ENCODE measurements around the gene DNER.

The DNER gene

GRCh38 chr2:229563388-229563787 is 151.0 kb downstream of the DNER start:
- TF ChIP-seq ZNF274 (IDR thresholded peaks at IDR 0.05; ENCODE audit: low read depth, low read length) = no peak
- TF ChIP-seq SUZ12 (IDR thresholded peaks at IDR 0.05; ENCODE audit: extremely low read depth, insufficient read depth, insufficient read length) = no peak
- no peak for TF ChIP-seq YY1 (IDR thresholded peaks at IDR 0.05; ENCODE audit: insufficient read depth, insufficient read length)
- Histone ChIP-seq H3K4me1 (ENCODE audit: insufficient read depth, insufficient read length) (no peaks in the 10 kb centered on the region), H3K27me3 (ENCODE audit: insufficient read depth, insufficient read length) (no peaks in the 10 kb centered on the region), H3K4me3 (ENCODE audit: insufficient read length, low read depth) (no peak overlapping the region), H3K9ac (ENCODE audit: insufficient read length, low read depth) (no peak overlapping the region), H3K9me3 (ENCODE audit: insufficient read depth, low read length) (no peaks in the 10 kb centered on the region), H3K36me3 (ENCODE audit: insufficient read depth, insufficient read length, low read length) (no peaks in the 10 kb centered on the region)
- DNase-seq (ENCODE audit: low read depth, low spot score) = no peak

DNA sequence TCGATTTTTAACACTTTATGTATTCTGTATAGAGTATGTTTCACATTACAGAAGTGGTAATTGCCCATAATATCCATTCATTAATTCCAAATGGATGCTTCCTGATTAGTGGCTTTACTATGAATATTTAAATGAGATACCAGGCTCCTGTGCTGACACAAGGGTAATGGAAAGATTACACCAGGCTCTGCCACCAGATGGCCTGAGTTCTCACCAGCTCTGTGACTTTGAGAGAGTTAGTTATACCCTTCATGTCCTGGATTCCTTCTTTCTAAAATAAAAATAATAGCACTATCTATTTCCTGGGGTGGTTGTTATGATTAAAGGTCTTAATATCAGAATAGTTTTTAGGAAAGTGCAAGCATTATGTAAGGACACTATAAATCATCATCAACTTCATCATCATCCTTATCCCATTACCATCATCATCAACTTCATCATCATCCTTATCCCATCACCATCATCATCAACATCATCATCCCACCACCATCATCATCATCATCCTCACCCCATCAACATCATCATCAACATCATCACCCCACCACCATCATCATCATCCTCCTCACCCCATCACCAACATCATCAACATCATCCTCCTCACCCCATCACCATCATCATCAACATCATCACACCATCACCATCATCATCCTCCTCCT is 151.8 kb downstream of the DNER start:
- Histone ChIP-seq H3K4me1 (ENCODE audit: insufficient read depth, insufficient read length) (no peaks in the 10 kb centered on the region), H3K9ac (ENCODE audit: insufficient read length, low read depth) (no peak overlapping the region), H3K4me3 (ENCODE audit: insufficient read length, low read depth) (no peak overlapping the region), H3K36me3 (ENCODE audit: insufficient read depth, insufficient read length, low read length) (no peaks in the 10 kb centered on the region), H3K27me3 (ENCODE audit: insufficient read depth, insufficient read length) (no peaks in the 10 kb centered on the region), H3K9me3 (ENCODE audit: insufficient read depth, low read length) (no peaks in the 10 kb centered on the region)
- TF ChIP-seq ZNF274 (IDR thresholded peaks at IDR 0.05; ENCODE audit: low read depth, low read length) (no peak), YY1 (IDR thresholded peaks at IDR 0.05; ENCODE audit: insufficient read depth, insufficient read length) (no peak), SUZ12 (IDR thresholded peaks at IDR 0.05; ENCODE audit: extremely low read depth, insufficient read depth, insufficient read length) (no peak)
- no peak for DNase-seq (ENCODE audit: low read depth, low spot score)

- DNase-seq (ENCODE audit: low read depth, low spot score) = no peak
- Histone ChIP-seq H3K4me1 (ENCODE audit: insufficient read depth, insufficient read length) (no peaks in the 10 kb centered on the region), H3K4me3 (ENCODE audit: insufficient read length, low read depth) (no peak overlapping the region), H3K27me3 (ENCODE audit: insufficient read depth, insufficient read length) (no peaks in the 10 kb centered on the region), H3K9me3 (ENCODE audit: insufficient read depth, low read length) (no peaks in the 10 kb centered on the region), H3K9ac (ENCODE audit: insufficient read length, low read depth) (no peak overlapping the region), H3K36me3 (ENCODE audit: insufficient read depth, insufficient read length, low read length) (no peaks in the 10 kb centered on the region)
- no peak for TF ChIP-seq YY1 (IDR thresholded peaks at IDR 0.05; ENCODE audit: insufficient read depth, insufficient read length)
- TF ChIP-seq SUZ12 (IDR thresholded peaks at IDR 0.05; ENCODE audit: extremely low read depth, insufficient read depth, insufficient read length) = no peak
- TF ChIP-seq ZNF274 (IDR thresholded peaks at IDR 0.05; ENCODE audit: low read depth, low read length) = no peak
Observed at GRCh38 chr2:229559986-229560385, 154.4 kb downstream of the DNER start.

DNA sequence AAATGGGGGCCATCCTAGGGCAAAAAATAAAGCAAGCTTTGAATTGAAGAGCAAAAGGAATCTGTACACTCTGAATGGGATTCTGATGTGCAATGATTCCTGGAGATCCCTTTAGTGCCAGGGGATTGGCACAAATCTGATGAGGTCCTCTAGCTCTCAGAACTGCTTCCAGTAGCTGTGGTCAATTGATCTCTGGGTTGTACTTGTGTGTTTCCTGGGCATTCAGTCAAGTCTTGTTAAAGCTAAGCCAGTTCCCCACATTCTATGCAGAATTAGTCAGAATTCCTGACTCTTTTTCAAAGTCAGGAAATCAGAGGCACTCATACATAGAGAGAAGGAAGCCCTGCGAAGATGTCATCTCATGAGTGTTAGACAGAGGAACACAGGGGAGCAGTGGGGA is 161.3 kb downstream of the DNER start:
- H3K36me3 ChIP-seq (ENCODE audit: insufficient read depth, insufficient read length, low read length) = no peaks in the 10 kb centered on the region
- no peaks in the 10 kb centered on the region for H3K27me3 ChIP-seq (ENCODE audit: insufficient read depth, insufficient read length)
- no peak for DNase-seq (ENCODE audit: low read depth, low spot score)
- no peak for TF ChIP-seq YY1 (IDR thresholded peaks at IDR 0.05; ENCODE audit: insufficient read depth, insufficient read length)
- TF ChIP-seq ZNF274 (IDR thresholded peaks at IDR 0.05; ENCODE audit: low read depth, low read length) = no peak
- no peak for TF ChIP-seq SUZ12 (IDR thresholded peaks at IDR 0.05; ENCODE audit: extremely low read depth, insufficient read depth, insufficient read length)
- H3K9ac ChIP-seq (ENCODE audit: insufficient read length, low read depth) = no peak overlapping the region
- no peaks in the 10 kb centered on the region for H3K4me1 ChIP-seq (ENCODE audit: insufficient read depth, insufficient read length)
- H3K9me3 ChIP-seq (ENCODE audit: insufficient read depth, low read length) = no peaks in the 10 kb centered on the region
- H3K4me3 ChIP-seq (ENCODE audit: insufficient read length, low read depth) = no peak overlapping the region

- Histone ChIP-seq H3K9me3 (ENCODE audit: insufficient read depth, low read length) (no peaks in the 10 kb centered on the region), H3K36me3 (ENCODE audit: insufficient read depth, insufficient read length, low read length) (no peaks in the 10 kb centered on the region), H3K27me3 (ENCODE audit: insufficient read depth, insufficient read length) (no peaks in the 10 kb centered on the region), H3K4me1 (ENCODE audit: insufficient read depth, insufficient read length) (no peaks in the 10 kb centered on the region), H3K9ac (ENCODE audit: insufficient read length, low read depth) (no peak overlapping the region), H3K4me3 (ENCODE audit: insufficient read length, low read depth) (no peak overlapping the region)
- no peak for DNase-seq (ENCODE audit: low read depth, low spot score)
- TF ChIP-seq ZNF274 (IDR thresholded peaks at IDR 0.05; ENCODE audit: low read depth, low read length) = no peak
- TF ChIP-seq YY1 (IDR thresholded peaks at IDR 0.05; ENCODE audit: insufficient read depth, insufficient read length) = no peak
- no peak for TF ChIP-seq SUZ12 (IDR thresholded peaks at IDR 0.05; ENCODE audit: extremely low read depth, insufficient read depth, insufficient read length)
Observed at GRCh38 chr2:229543176-229543873, 171.0 kb downstream of the DNER start.

- H3K9ac ChIP-seq (ENCODE audit: insufficient read length, low read depth) = no peak overlapping the region
- no peaks in the 10 kb centered on the region for H3K36me3 ChIP-seq (ENCODE audit: insufficient read depth, insufficient read length, low read length)
- H3K4me3 ChIP-seq (ENCODE audit: insufficient read length, low read depth) = no peak overlapping the region
- no peaks in the 10 kb centered on the region for H3K4me1 ChIP-seq (ENCODE audit: insufficient read depth, insufficient read length)
- TF ChIP-seq ZNF274 (IDR thresholded peaks at IDR 0.05; ENCODE audit: low read depth, low read length) = no peak
- no peak for TF ChIP-seq SUZ12 (IDR thresholded peaks at IDR 0.05; ENCODE audit: extremely low read depth, insufficient read depth, insufficient read length)
- no peak for TF ChIP-seq YY1 (IDR thresholded peaks at IDR 0.05; ENCODE audit: insufficient read depth, insufficient read length)
- no peak for DNase-seq (ENCODE audit: low read depth, low spot score)
- H3K9me3 ChIP-seq (ENCODE audit: insufficient read depth, low read length) = no peaks in the 10 kb centered on the region
- no peaks in the 10 kb centered on the region for H3K27me3 ChIP-seq (ENCODE audit: insufficient read depth, insufficient read length)
Observed at GRCh38 chr2:229539628-229540027, 174.7 kb downstream of the DNER start.

GRCh38 chr2:229531594-229531993 is 182.8 kb downstream of the DNER start:
- Histone ChIP-seq H3K4me3 (ENCODE audit: insufficient read length, low read depth) (no peak overlapping the region), H3K4me1 (ENCODE audit: insufficient read depth, insufficient read length) (no peaks in the 10 kb centered on the region), H3K9ac (ENCODE audit: insufficient read length, low read depth) (no peak overlapping the region), H3K9me3 (ENCODE audit: insufficient read depth, low read length) (no peaks in the 10 kb centered on the region), H3K27me3 (ENCODE audit: insufficient read depth, insufficient read length) (no peaks in the 10 kb centered on the region), H3K36me3 (ENCODE audit: insufficient read depth, insufficient read length, low read length) (no peaks in the 10 kb centered on the region)
- no peak for DNase-seq (ENCODE audit: low read depth, low spot score)
- TF ChIP-seq SUZ12 (IDR thresholded peaks at IDR 0.05; ENCODE audit: extremely low read depth, insufficient read depth, insufficient read length) (no peak), ZNF274 (IDR thresholded peaks at IDR 0.05; ENCODE audit: low read depth, low read length) (no peak), YY1 (IDR thresholded peaks at IDR 0.05; ENCODE audit: insufficient read depth, insufficient read length) (no peak)
